ENCODE results near the gene TMPRSS9. TPM values are rescaled to one million over a fixed set of nuclear protein-coding genes. Genes with fewer than 3 reads are reported as not detected.

TMPRSS9 gene
- total and polyA plus RNA-seq, 2 experiments from 2014 or later, result 0.28 TPM; not detected in 1

GRCh38 chr19:2441096-2441752 is 81.2 kb downstream of the TMPRSS9 start:
- TF ChIP-seq EZH2 (IDR thresholded peaks at IDR 0.05; ENCODE audit: insufficient read depth, poor library complexity, severe bottlenecking) (no peak), EZH2phosphoT487 (IDR thresholded peaks at IDR 0.05; ENCODE audit: insufficient read depth, low read depth) (no peak)

GRCh38 chr19:2443116-2443784 is 83.2 kb downstream of the TMPRSS9 start:
- H3K79me2 ChIP-seq (ENCODE audit: insufficient read depth), result peaks cover 73% of the 10 kb centered on the region
- WGBS, 2 experiments (ENCODE audit: low coverage in 1 of 2, low lambda C conversion rate in 2 of 2, missing lambda C conversion rate in 2 of 2), result 91 to 94% methylated on average over 21 to 22 of the region's 22 CpGs
- H2AFZ ChIP-seq, result no peak overlapping the region
- DNase-seq, result no peak
- in situ Hi-C loops (cut with MboI), result no loop called here
- H4K20me1 ChIP-seq (ENCODE audit: insufficient read depth), result no peaks in the 10 kb centered on the region
- no peaks in the 10 kb centered on the region for H3K27me3 ChIP-seq (replicated peaks; ENCODE audit: insufficient read depth)
- H3K4me2 ChIP-seq (ENCODE audit: unreplicated experiment), result no peak overlapping the region
- H3K36me3 ChIP-seq (ENCODE audit: low read depth), result no peaks in the 10 kb centered on the region
- H3K9ac ChIP-seq, result no peak overlapping the region
- H3K27ac ChIP-seq, result no peak overlapping the region
- H3K4me3 ChIP-seq, result no peak overlapping the region
- no peak for TF ChIP-seq EZH2 (IDR thresholded peaks at IDR 0.05; ENCODE audit: insufficient read depth, poor library complexity, severe bottlenecking)
- no peak for TF ChIP-seq EZH2phosphoT487 (IDR thresholded peaks at IDR 0.05; ENCODE audit: insufficient read depth, low read depth)
- no peaks in the 10 kb centered on the region for H3K4me1 ChIP-seq (ENCODE audit: insufficient read depth)
- H3K9me3 ChIP-seq (ENCODE audit: low read depth), result no peaks in the 10 kb centered on the region
- no peaks in the 10 kb centered on the region for H3K9me2 ChIP-seq (ENCODE audit: insufficient read depth)
- no peaks in the 10 kb centered on the region for H3F3A ChIP-seq (ENCODE audit: insufficient read depth)

More at GRCh38 chr19:2441096-2441752, 81.2 kb downstream of the TMPRSS9 start:
- no peak overlapping the region for H3K4me3 ChIP-seq
- no peak overlapping the region for H3K9ac ChIP-seq
- peaks cover 63% of the 10 kb centered on the region for H3K79me2 ChIP-seq (ENCODE audit: insufficient read depth)
- no peaks in the 10 kb centered on the region for H3F3A ChIP-seq (ENCODE audit: insufficient read depth)
- no peaks in the 10 kb centered on the region for H4K20me1 ChIP-seq (ENCODE audit: insufficient read depth)
- no peak overlapping the region for H2AFZ ChIP-seq
- no peaks in the 10 kb centered on the region for H3K27me3 ChIP-seq (replicated peaks; ENCODE audit: insufficient read depth)
- no peaks in the 10 kb centered on the region for H3K36me3 ChIP-seq (ENCODE audit: low read depth)
- no peaks in the 10 kb centered on the region for H3K4me1 ChIP-seq (ENCODE audit: insufficient read depth)
- 97 to 98% methylated on average over 26 of the region's 26 CpGs for WGBS, 2 experiments (ENCODE audit: low coverage in 1 of 2, low lambda C conversion rate in 2 of 2, missing lambda C conversion rate in 2 of 2)
- no peak overlapping the region for H3K27ac ChIP-seq
- DNase-seq, result no peak
- H3K4me2 ChIP-seq (ENCODE audit: unreplicated experiment), result no peak overlapping the region
- H3K9me2 ChIP-seq (ENCODE audit: insufficient read depth), result no peaks in the 10 kb centered on the region
- no peaks in the 10 kb centered on the region for H3K9me3 ChIP-seq (ENCODE audit: low read depth)
- in situ Hi-C loops (cut with MboI), result no loop called here

GRCh38 chr19:2443785-2444182 is 83.7 kb downstream of the TMPRSS9 start:
- Histone ChIP-seq H3K4me3 (no peak overlapping the region), H3K4me1 (ENCODE audit: insufficient read depth) (no peaks in the 10 kb centered on the region), H3K79me2 (ENCODE audit: insufficient read depth) (peaks cover 79% of the 10 kb centered on the region), H3K9me3 (ENCODE audit: low read depth) (no peaks in the 10 kb centered on the region), H2AFZ (no peak overlapping the region), H3F3A (ENCODE audit: insufficient read depth) (no peaks in the 10 kb centered on the region), H4K20me1 (ENCODE audit: insufficient read depth) (no peaks in the 10 kb centered on the region), H3K4me2 (ENCODE audit: unreplicated experiment) (no peak overlapping the region), H3K9me2 (ENCODE audit: insufficient read depth) (no peaks in the 10 kb centered on the region), H3K9ac (no peak overlapping the region), H3K27me3 (replicated peaks; ENCODE audit: insufficient read depth) (no peaks in the 10 kb centered on the region), H3K36me3 (ENCODE audit: low read depth) (no peaks in the 10 kb centered on the region), H3K27ac (no peak overlapping the region)
- WGBS, 2 experiments (ENCODE audit: low coverage in 1 of 2, low lambda C conversion rate in 2 of 2, missing lambda C conversion rate in 2 of 2), result 94 to 95% methylated on average over 17 of the region's 17 CpGs
- no peak for DNase-seq
- in situ Hi-C loops (cut with MboI), result no loop called here
- no peak for TF ChIP-seq EZH2 (IDR thresholded peaks at IDR 0.05; ENCODE audit: insufficient read depth, poor library complexity, severe bottlenecking)
- TF ChIP-seq EZH2phosphoT487 (IDR thresholded peaks at IDR 0.05; ENCODE audit: insufficient read depth, low read depth), result no peak

GRCh38 chr19:2444251-2445002 is 84.4 kb downstream of the TMPRSS9 start:
- 94 to 96% methylated on average over 32 to 34 of the region's 34 CpGs for WGBS, 2 experiments (ENCODE audit: low coverage in 1 of 2, low lambda C conversion rate in 2 of 2, missing lambda C conversion rate in 2 of 2)
- no peaks in the 10 kb centered on the region for H3K27me3 ChIP-seq (replicated peaks; ENCODE audit: insufficient read depth)
- in situ Hi-C loops (cut with MboI), result no loop called here
- H3K4me1 ChIP-seq (ENCODE audit: insufficient read depth), result no peaks in the 10 kb centered on the region
- no peak overlapping the region for H3K9ac ChIP-seq
- no peak overlapping the region for H3K27ac ChIP-seq
- no peak overlapping the region for H3K4me3 ChIP-seq
- H3K4me2 ChIP-seq (ENCODE audit: unreplicated experiment), result no peak overlapping the region
- no peaks in the 10 kb centered on the region for H3K9me3 ChIP-seq (ENCODE audit: low read depth)
- DNase-seq, result no peak
- H2AFZ ChIP-seq, result no peak overlapping the region
- H3F3A ChIP-seq (ENCODE audit: insufficient read depth), result no peaks in the 10 kb centered on the region
- H4K20me1 ChIP-seq (ENCODE audit: insufficient read depth), result no peaks in the 10 kb centered on the region
- peaks cover 85% of the 10 kb centered on the region for H3K79me2 ChIP-seq (ENCODE audit: insufficient read depth)
- no peaks in the 10 kb centered on the region for H3K9me2 ChIP-seq (ENCODE audit: insufficient read depth)
- no peaks in the 10 kb centered on the region for H3K36me3 ChIP-seq (ENCODE audit: low read depth)
- TF ChIP-seq EZH2phosphoT487 (IDR thresholded peaks at IDR 0.05; ENCODE audit: insufficient read depth, low read depth) (no peak), EZH2 (IDR thresholded peaks at IDR 0.05; ENCODE audit: insufficient read depth, poor library complexity, severe bottlenecking) (no peak)

All from GM23248 (cell line).